Measurements from ENCODE around the gene MBD1.

DNA sequence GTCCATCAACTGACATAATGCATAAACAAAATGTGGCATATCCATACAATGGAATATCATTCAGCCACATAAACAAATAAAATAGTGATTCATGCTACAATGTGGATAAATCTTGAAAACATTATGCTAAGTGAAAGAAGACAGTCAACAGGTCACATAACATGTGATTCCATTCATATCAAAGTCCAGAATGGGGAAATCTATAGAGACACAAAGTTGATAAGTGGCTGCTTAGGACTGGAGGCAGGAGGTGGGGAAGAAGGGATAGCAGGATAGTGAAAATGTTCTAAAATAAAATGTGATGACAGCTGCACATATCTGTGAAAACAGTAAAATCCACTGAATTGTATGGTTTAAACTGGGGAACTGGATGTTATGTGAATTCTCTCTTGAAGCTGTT, 33.8 kb downstream of the MBD1 start:
- TF ChIP-seq EP300 (IDR thresholded peaks at IDR 0.05) (no peak), POLR2A (IDR thresholded peaks at IDR 0.05) (no peak), POLR2AphosphoS5 (IDR thresholded peaks at IDR 0.05) (no peak)
- TF ChIP-seq, protein P1, sequence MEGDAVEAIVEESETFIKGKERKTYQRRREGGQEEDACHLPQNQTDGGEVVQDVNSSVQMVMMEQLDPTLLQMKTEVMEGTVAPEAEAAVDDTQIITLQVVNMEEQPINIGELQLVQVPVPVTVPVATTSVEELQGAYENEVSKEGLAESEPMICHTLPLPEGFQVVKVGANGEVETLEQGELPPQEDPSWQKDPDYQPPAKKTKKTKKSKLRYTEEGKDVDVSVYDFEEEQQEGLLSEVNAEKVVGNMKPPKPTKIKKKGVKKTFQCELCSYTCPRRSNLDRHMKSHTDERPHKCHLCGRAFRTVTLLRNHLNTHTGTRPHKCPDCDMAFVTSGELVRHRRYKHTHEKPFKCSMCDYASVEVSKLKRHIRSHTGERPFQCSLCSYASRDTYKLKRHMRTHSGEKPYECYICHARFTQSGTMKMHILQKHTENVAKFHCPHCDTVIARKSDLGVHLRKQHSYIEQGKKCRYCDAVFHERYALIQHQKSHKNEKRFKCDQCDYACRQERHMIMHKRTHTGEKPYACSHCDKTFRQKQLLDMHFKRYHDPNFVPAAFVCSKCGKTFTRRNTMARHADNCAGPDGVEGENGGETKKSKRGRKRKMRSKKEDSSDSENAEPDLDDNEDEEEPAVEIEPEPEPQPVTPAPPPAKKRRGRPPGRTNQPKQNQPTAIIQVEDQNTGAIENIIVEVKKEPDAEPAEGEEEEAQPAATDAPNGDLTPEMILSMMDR (IDR thresholded peaks at IDR 0.05): no peak
